Mesendoderm (in vitro differentiated cells): ENCODE measurements around the gene ME2.

Experiments used
- DNase-seq: peaks from one replicate; pipeline ENCODE4 v3.0.0; 2013
- H2AK5ac ChIP-seq: 2 replicates; pipeline ENCODE4 v1.6.1; 2013; ENCODE audit warnings: low read length, inconsistent platforms
- H2BK120ac ChIP-seq: 2 replicates; pipeline ENCODE4 v1.6.1; 2013; ENCODE audit warnings: low read depth, mild to moderate bottlenecking, low read length, moderate library complexity, mixed read lengths
- H2BK15ac ChIP-seq: replicated peaks from 2 replicates; pipeline ENCODE4 v1.6.1; 2013; ENCODE audit warnings: low read depth, mild to moderate bottlenecking, moderate library complexity
- H2BK5ac ChIP-seq: 2 replicates; pipeline ENCODE4 v1.6.1; 2013; ENCODE audit warnings: low read length, inconsistent platforms
- H3K18ac ChIP-seq: 2 replicates; pipeline ENCODE4 v1.6.1; 2013; ENCODE audit warnings: mild to moderate bottlenecking, low read length, mixed read lengths
- H3K23ac ChIP-seq: one replicate; pipeline ENCODE4 v1.6.1; 2013; ENCODE audit warnings: low read length
- H3K27ac ChIP-seq: 2 replicates; pipeline ENCODE4 v1.5.1; 2013; ENCODE audit warnings: low read depth, mild to moderate bottlenecking, inconsistent platforms, low read length, moderate library complexity
- H3K27me3 ChIP-seq: 2 replicates; pipeline ENCODE4 v1.6.1; 2013; ENCODE audit warnings: low read length, control low read depth, mild to moderate bottlenecking, inconsistent platforms; ENCODE audit not compliant: insufficient read depth, poor library complexity
- H3K36me3 ChIP-seq: 2 replicates; pipeline ENCODE4 v1.6.1; 2013; ENCODE audit warnings: low read length, inconsistent platforms; ENCODE audit not compliant: control insufficient read depth, insufficient read depth
- H3K4ac ChIP-seq: one replicate; pipeline ENCODE4 v1.6.1; 2013; ENCODE audit warnings: low read depth, mild to moderate bottlenecking, low read length, moderate library complexity
- H3K4me1 ChIP-seq: 2 replicates; pipeline ENCODE4 v1.6.1; 2013; ENCODE audit warnings: low read depth, low read length, inconsistent platforms; ENCODE audit not compliant: control insufficient read depth
- H3K4me2 ChIP-seq: 2 replicates; pipeline ENCODE4 v1.6.1; 2013; ENCODE audit warnings: low read length
- H3K4me3 ChIP-seq: 2 replicates; pipeline ENCODE4 v1.5.1; 2013; ENCODE audit warnings: mild to moderate bottlenecking, low read length
- H3K56ac ChIP-seq: one replicate; pipeline ENCODE4 v1.6.1; 2013; ENCODE audit warnings: low read length
- H3K79me1 ChIP-seq: 2 replicates; pipeline ENCODE4 v1.6.1; 2013; ENCODE audit warnings: low read length, inconsistent platforms
- H3K79me2 ChIP-seq: 2 replicates; pipeline ENCODE4 v1.6.1; 2013; ENCODE audit warnings: mild to moderate bottlenecking, low read length; ENCODE audit not compliant: control insufficient read depth, insufficient read depth
- H3K9ac ChIP-seq: 2 replicates; pipeline ENCODE4 v1.6.1; 2013; ENCODE audit warnings: low read length, inconsistent platforms
- H4K5ac ChIP-seq: one replicate; pipeline ENCODE4 v1.6.1; 2013; ENCODE audit warnings: low read length
- H4K8ac ChIP-seq: one replicate; pipeline ENCODE4 v1.6.1; 2013; ENCODE audit warnings: low read depth, mild to moderate bottlenecking, control low read depth, low read length, moderate library complexity
- WGBS: extraction: QIAGEN DNeasy Blood & Tissue Kit; methylation state at CpG from one replicate; pipeline ENCODE4 v1.1.7; 2013; ENCODE audit warnings: low lambda C conversion rate, missing lambda C conversion rate; ENCODE audit not compliant: insufficient coverage; ENCODE audit errors: extremely low coverage; 5-methylcytosine and 5-hydroxymethylcytosine counted together

The ME2 gene

GRCh38 chr18:50928551-50928950, 49.6 kb downstream of the ME2 start:
- no peaks in the 10 kb centered on the region for H3K36me3 ChIP-seq
- no CpG with 5 or more reads among the region's 2 CpGs for WGBS
- H3K4me2 ChIP-seq = no peak overlapping the region
- H2BK15ac ChIP-seq = no peak overlapping the region
- no peak overlapping the region for H3K27ac ChIP-seq
- no peak for DNase-seq
- H2AK5ac ChIP-seq = no peak overlapping the region
- H4K5ac ChIP-seq = no peak overlapping the region
- no peaks in the 10 kb centered on the region for H3K79me1 ChIP-seq
- no peak overlapping the region for H2BK120ac ChIP-seq
- no peak overlapping the region for H3K4me3 ChIP-seq
- no peak overlapping the region for H3K4ac ChIP-seq
- H3K56ac ChIP-seq = no peak overlapping the region
- H3K18ac ChIP-seq = no peak overlapping the region
- no peaks in the 10 kb centered on the region for H3K27me3 ChIP-seq
- H3K4me1 ChIP-seq = no peaks in the 10 kb centered on the region
- H2BK5ac ChIP-seq = no peak overlapping the region
- no peak overlapping the region for H3K23ac ChIP-seq
- no peak overlapping the region for H4K8ac ChIP-seq
- H3K79me2 ChIP-seq = no peaks in the 10 kb centered on the region
- H3K9ac ChIP-seq = no peak overlapping the region

GRCh38 chr18:50933684-50934083, 54.8 kb downstream of the ME2 start:
- Histone ChIP-seq H2BK5ac (no peak overlapping the region), H3K4me2 (no peak overlapping the region), H3K56ac (no peak overlapping the region), H2BK120ac (no peak overlapping the region), H3K9ac (no peak overlapping the region), H3K4me3 (no peak overlapping the region), H2BK15ac (no peak overlapping the region), H2AK5ac (no peak overlapping the region), H3K4ac (no peak overlapping the region), H3K27me3 (no peaks in the 10 kb centered on the region), H3K36me3 (no peaks in the 10 kb centered on the region), H3K18ac (no peak overlapping the region), H3K79me2 (no peaks in the 10 kb centered on the region), H4K8ac (no peak overlapping the region), H3K79me1 (no peaks in the 10 kb centered on the region), H3K27ac (no peak overlapping the region), H3K23ac (no peak overlapping the region), H3K4me1 (no peaks in the 10 kb centered on the region), H4K5ac (no peak overlapping the region)
- WGBS = no CpG with 5 or more reads among the region's 5 CpGs
- no peak for DNase-seq

GRCh38 chr18:50934545-50935211, 55.8 kb downstream of the ME2 start:
- Histone ChIP-seq H2BK120ac (no peak overlapping the region), H3K27ac (no peak overlapping the region), H3K23ac (no peak overlapping the region), H3K36me3 (no peaks in the 10 kb centered on the region), H3K4ac (no peak overlapping the region), H3K4me2 (no peak overlapping the region), H3K79me1 (no peaks in the 10 kb centered on the region), H3K56ac (no peak overlapping the region), H2AK5ac (no peak overlapping the region), H3K79me2 (no peaks in the 10 kb centered on the region), H4K5ac (no peak overlapping the region), H3K4me3 (no peak overlapping the region), H3K27me3 (no peaks in the 10 kb centered on the region), H3K18ac (no peak overlapping the region), H4K8ac (no peak overlapping the region), H2BK5ac (no peak overlapping the region), H3K4me1 (no peaks in the 10 kb centered on the region), H2BK15ac (no peak overlapping the region), H3K9ac (no peak overlapping the region)
- no peak for DNase-seq
- no CpG with 5 or more reads among the region's 6 CpGs for WGBS

GRCh38 chr18:50935493-50936191, 56.7 kb downstream of the ME2 start:
- WGBS = no CpG with 5 or more reads among the region's 6 CpGs
- H3K18ac ChIP-seq = no peak overlapping the region

GRCh38 chr18:50937183-50937582, 58.3 kb downstream of the ME2 start:
- H3K18ac ChIP-seq = no peak overlapping the region
- no peaks in the 10 kb centered on the region for H3K27me3 ChIP-seq
- no CpG with 5 or more reads among the region's 1 CpG for WGBS
- H2BK120ac ChIP-seq = no peak overlapping the region
- no peak overlapping the region for H4K8ac ChIP-seq
- DNase-seq = no peak
- H3K79me2 ChIP-seq = no peaks in the 10 kb centered on the region
- no peaks in the 10 kb centered on the region for H3K79me1 ChIP-seq
- no peak overlapping the region for H2BK15ac ChIP-seq
- no peak overlapping the region for H3K4me2 ChIP-seq
- H4K5ac ChIP-seq = no peak overlapping the region
- H3K9ac ChIP-seq = no peak overlapping the region
- H3K23ac ChIP-seq = no peak overlapping the region
- H2BK5ac ChIP-seq = no peak overlapping the region
- H3K4ac ChIP-seq = no peak overlapping the region
- H3K4me1 ChIP-seq = no peaks in the 10 kb centered on the region
- no peaks in the 10 kb centered on the region for H3K36me3 ChIP-seq
- H3K4me3 ChIP-seq = no peak overlapping the region
- no peak overlapping the region for H3K56ac ChIP-seq
- H2AK5ac ChIP-seq = no peak overlapping the region
- no peak overlapping the region for H3K27ac ChIP-seq

More at GRCh38 chr18:50935493-50936191, 56.7 kb downstream of the ME2 start:
- Histone ChIP-seq H3K4me2 (no peak overlapping the region), H4K5ac (no peak overlapping the region), H3K23ac (no peak overlapping the region), H2BK120ac (no peak overlapping the region), H2AK5ac (no peak overlapping the region), H3K4ac (no peak overlapping the region), H2BK15ac (no peak overlapping the region), H3K9ac (no peak overlapping the region), H3K27me3 (no peaks in the 10 kb centered on the region), H3K56ac (no peak overlapping the region), H2BK5ac (no peak overlapping the region), H3K79me1 (no peaks in the 10 kb centered on the region), H3K4me3 (no peak overlapping the region), H4K8ac (no peak overlapping the region), H3K27ac (no peak overlapping the region), H3K79me2 (no peaks in the 10 kb centered on the region), H3K4me1 (no peaks in the 10 kb centered on the region), H3K36me3 (no peaks in the 10 kb centered on the region)
- no peak for DNase-seq
